ENCODE results near the gene ABCE1. TPM values are rescaled to one million over a fixed set of nuclear protein-coding genes. Genes with fewer than 3 reads are reported as not detected.
"Not testable (repeated sequence)": the region's sequence is repeated elsewhere in the genome, so short reads cannot be mapped to it uniquely, and the experiment has no call there.

Gene ABCE1
- polyA plus RNA-seq, 3 donors: 66.1 to 83.1 (median 69.5) TPM

DNA sequence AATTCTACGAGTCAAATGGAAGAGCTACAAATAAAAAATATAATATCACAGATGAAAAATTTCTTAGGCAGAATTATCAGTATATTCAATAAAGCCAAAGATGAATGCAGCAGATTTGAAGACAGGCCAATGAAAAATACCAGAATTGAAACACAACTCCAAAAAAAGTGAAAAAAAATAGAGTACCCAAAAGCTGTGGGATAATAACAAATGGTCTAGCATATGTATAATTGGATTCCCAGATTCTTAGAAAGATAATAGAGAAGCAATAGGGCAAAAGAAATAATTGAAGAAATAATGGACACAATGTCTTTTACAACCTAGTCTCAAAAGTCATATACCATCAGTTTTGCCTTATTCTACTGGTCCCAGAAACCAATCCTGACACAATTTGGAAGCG, 4.5 kb upstream of the ABCE1 start:
- DNase-seq: no peak

GRCh38 chr4:145097331-145097820, 735 bp upstream of the ABCE1 start:
- DNase-seq: no peak

DNA sequence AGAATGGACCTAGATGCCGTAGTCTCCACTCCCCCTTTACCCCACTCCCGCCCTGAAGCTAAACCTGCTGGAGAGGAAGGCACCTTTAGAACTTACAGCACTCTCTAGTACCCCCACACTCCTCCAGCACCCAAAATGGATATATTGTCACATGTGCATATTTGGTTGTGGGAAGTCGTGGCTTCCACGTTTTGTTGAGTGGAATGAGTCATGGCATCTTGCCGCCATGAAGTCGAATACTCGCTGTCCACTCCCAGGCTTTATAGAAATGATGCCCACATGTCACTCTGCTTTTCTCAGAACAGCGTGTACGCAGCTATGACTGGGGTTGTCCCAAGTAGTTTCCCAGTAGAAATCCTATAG, 545 bp downstream of the ABCE1 start:
- peak; percentile 37 for DNase-seq

GRCh38 chr4:145099653-145100052, 1.5 kb downstream of the ABCE1 start:
- DNase-seq: no peak

- no peak for DNase-seq
Measured at GRCh38 chr4:145101091-145101490, 3.0 kb downstream of the ABCE1 start.

DNA sequence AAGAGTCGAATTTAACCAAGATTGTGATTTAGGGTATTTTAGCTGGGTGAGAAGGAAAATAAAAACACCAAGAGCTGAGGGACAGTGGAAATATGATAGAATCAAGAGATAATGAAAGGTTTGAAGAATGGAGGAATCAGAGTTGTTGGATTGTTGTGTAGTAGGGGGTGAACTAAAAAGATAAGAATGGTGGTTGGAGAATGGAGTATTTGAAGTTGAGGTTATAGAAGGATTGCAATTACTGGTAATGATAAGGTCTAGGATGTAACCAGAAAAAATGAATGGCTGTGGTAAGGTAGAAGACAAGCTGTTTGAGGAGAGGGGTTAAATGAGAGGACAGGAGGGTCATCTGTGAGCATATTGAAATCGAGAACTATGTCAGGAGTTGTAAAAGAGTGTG, 4.5 kb downstream of the ABCE1 start:
- DNase-seq: no peak

DNA sequence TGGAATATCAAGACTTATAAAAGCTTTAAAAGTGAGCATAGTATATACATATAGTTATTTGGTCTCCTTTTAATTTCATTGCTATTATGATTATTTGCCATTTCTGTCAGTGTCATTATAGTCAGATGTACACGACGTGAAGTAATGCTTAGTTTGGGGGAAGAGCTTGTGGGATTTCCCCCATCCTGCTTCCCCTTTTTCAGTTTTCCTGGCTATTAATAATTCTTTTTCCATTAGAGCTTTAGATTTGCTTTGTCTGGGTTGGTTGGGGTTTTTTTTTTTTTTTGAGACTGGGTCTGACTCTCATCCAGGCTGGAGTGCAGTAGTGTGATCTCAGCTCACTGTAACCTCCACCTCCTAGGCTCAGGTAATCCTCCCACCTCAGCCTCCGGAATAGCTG, 5.4 kb downstream of the ABCE1 start:
- DNase-seq: no peak

GRCh38 chr4:145107126-145107525, 9.0 kb downstream of the ABCE1 start:
- no peak for DNase-seq

DNA sequence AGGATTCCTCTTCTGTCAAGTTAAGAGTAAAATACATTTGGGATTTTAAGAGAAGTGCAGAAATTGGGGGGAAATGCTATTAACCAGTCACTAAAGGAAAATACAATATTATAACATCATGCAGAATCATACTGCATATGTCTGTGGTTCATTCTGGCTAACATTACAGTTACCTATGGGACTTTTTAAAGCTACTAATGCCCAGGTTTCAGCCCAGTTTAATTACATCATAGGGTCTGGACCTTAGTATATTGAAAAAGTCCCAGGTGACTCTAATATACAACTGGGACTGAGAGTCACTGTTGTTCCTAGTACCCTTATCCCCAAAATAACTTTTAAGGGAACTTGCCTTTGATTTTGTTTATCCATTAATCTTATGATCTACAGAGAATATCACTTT, 10.0 kb downstream of the ABCE1 start:
- no peak for DNase-seq

- DNase-seq: no peak
Measured at GRCh38 chr4:145125396-145125795, 27.3 kb downstream of the ABCE1 start.

GRCh38 chr4:145130130-145130529, 32.0 kb downstream of the ABCE1 start:
- DNase-seq: no peak

DNA sequence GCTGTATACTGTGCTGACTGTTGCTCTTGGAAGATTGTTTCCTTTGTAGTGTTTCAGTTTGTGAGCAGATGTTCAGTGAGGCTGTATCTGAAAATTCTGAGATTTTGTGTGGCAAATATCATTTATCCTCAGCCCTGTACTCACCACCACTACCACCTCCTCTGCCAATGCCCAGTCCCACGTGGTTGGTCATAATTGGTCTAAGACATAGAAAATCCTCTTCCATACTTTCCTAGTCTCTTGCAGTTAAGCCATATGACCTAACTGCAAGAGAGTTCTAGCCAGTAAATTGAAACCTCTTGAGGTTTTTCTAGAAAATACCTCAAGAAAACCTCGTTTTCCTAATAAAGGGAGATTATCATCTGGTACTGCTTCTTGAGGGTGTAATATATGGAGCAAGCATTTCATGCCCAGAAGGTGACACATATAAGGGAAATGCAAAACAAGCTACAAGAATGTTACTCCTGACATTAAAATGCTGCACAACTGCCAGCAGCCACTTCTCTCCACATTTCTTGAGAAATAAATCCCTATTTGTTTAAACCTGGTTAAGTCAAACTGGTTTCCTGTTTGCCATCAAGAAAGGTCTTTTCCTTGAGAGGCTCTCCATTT, 32.8 kb downstream of the ABCE1 start:
- DNase-seq: no peak

GRCh38 chr4:145131848-145132247, 33.7 kb downstream of the ABCE1 start:
- no peak for DNase-seq

- no peak for DNase-seq
Measured at GRCh38 chr4:145132511-145133098, 34.5 kb downstream of the ABCE1 start.

GRCh38 chr4:145136219-145136618, 38.1 kb downstream of the ABCE1 start:
- not testable (repeated sequence) for DNase-seq

GRCh38 chr4:145148980-145149379, 50.9 kb downstream of the ABCE1 start:
- no peak for DNase-seq

DNA sequence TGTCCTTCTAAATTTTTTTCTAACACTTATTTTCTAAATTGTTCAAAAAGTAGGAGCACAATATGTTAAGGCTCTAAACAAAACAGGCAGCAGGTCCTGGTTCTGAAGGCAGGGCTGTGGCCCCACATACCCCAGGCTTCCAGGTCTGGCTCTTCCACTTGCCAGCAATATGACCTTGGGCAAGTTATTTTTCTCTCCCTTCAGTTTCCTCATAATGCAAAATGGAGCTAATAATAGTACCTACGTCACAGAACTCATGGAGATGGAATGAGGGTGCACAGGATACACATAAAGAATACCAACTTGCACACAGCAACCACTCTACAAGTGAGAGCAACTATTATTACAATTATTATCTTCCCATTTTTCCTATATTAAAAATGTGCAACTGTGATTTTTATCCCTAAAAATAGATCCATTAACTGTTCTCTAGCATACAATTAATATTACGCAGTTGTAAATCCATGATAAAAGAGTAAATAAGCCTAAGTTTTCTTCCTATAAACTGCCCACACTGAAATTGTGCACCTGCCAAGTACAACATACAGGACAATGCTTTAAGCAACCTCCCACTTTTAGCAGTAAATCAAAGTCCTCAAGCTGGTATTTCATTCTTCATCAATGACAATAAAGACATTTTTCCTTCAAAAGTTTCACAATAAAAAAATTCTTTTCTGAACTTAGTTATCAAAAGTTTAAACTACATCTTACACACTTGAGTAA, 55.2 kb downstream of the ABCE1 start:
- DNase-seq: no peak

- DNase-seq: no peak
Measured at GRCh38 chr4:145153904-145154298, 55.8 kb downstream of the ABCE1 start.

DNA sequence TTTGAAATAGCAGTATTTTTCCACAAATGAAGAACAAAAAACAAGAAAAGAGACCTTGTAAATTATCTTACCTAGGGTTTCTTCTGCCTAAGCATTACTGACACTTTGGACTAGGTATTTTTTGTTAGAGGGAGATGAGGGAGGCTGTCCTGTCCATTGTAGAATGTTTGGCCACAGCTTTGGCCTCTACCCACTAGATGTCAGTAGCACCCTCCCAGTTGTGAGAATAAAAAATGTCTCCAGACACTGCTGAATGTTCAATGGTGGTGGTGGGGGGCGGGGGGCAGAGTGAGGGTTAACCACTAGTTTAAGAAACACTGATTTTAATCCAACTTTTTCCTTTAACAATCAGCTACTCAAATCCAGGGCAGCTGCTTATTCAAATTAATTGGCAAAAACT, 56.5 kb downstream of the ABCE1 start:
- no peak for DNase-seq

DNA sequence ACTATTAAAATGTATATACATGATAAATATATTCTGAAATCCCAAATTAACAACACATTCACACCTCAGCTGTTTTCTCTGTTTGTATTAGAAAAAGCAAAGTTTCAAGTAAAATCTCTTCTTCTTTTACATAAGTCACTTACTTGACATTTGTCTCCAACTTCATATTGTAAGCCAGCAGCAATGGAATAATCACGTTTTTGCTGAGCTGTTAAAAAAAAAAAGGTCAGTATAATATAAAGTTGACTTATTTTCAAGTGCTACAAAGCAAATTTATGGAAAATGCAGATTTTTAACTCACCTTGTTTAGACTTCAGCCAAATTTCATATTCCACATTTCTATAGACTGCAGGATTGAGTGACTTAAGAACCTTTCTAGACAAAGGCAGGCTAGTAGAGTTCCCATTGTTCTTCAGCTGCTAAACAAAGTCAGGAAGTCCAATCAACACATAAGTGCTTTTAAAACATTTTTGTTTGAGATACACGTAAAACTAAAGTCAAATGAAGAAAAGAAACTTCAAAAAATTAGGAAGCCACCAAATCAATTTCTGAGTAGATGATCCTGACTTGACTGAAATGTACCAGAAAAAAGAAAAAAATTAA, 57.3 kb downstream of the ABCE1 start:
- DNase-seq: no peak

GRCh38 chr4:145156986-145157385, 58.9 kb downstream of the ABCE1 start:
- no peak for DNase-seq

DNA sequence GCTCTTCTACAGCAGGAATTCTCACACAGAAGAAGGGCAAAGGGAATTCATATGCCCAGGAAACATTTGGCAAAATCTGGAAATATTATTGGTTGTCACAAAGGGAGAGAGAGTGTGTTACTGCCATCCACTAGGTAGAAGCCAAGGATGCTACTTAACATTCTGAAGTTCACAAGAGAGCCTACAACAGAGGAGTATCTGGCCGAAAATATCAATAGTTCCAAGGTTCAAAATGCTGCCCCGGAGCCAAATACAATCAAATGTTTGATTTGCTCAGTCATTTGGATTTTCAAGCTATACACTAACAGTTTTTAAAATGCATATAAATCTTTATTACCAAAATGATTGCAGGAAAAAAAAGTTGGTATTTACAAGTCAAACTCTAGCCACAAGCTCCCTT, 63.4 kb downstream of the ABCE1 start:
- DNase-seq: no peak

DNA sequence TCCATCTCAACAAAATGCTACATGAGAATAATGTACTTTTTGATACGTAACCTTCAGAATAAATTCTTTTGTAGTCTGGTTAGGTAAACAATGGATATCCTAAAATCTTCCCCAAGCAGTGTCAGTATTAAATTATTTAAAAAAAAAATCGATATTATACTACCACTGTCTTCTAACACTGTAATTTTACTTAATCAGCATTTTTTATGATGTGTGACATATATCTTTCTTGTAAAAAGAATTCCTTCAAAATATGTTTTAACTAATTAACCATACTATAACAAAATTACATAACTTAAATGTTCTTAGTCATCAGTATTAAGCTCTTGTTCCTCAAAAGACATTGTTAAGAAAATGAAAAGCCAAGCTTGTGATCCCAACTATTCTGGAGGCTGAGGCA, 69.8 kb downstream of the ABCE1 start:
- DNase-seq: no peak

Measured in renal pelvis (tissue), 4 donors.